Measurements from ENCODE around the gene FARP1. TPM values are rescaled to one million over a fixed set of nuclear protein-coding genes. Genes with fewer than 3 reads are reported as not detected.

FARP1 gene
- polyA plus RNA-seq, 2 donors, result 2.2 to 2.3 TPM

DNA sequence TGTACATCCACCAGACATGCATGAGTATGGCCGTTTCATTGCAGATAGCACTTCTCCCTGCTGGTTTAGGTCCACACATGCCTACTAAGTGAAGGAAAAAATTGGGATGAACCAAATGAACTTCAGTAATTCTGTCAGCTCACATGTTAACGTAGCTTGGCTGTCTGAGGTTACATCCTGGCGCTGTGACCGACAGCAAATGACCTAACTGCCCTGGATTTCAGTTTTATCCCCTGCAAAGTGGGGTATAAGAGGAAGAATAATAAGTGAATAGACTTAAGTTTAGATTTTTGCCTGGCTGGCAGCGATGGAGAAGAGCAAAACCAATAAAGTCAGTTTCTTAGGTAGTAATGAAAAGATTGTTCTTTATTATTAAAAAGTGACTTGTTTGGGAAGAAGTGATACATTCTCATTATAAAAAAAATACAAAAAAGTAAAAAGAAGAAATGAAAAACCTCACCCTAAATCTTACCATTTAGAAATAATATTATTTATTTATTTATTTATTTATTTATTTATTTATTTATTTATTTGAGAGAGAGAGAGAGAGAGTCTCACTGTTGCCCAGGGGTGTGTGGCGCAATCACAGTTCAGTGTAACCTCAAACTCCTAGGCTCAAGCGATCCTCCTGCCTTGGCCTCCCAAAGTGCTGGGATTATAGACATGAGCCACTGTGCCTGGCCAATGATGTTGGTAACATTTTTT, 38.4 kb downstream of the FARP1 start:
- no peaks in the 10 kb centered on the region for H3K36me3 ChIP-seq (ENCODE audit: control insufficient read depth in 2 of 2, insufficient read depth in 2 of 2, low read length in 1 of 2)
- no peak overlapping the region for H3K27ac ChIP-seq (ENCODE audit: low read depth in 2 of 2, low read length in 1 of 2)
- WGBS, 2 donors, result 92 to 93% methylated on average over 7 of the region's 7 CpGs
- no peaks in the 10 kb centered on the region for H3K27me3 ChIP-seq (ENCODE audit: control insufficient read depth in 1 of 2, insufficient read depth in 2 of 2, low read length in 2 of 2)
- H3K9me3 ChIP-seq (ENCODE audit: control insufficient read depth in 2 of 2, insufficient read depth in 1 of 2, low read depth in 1 of 2, low read length in 1 of 2), result no peaks in the 10 kb centered on the region
- no peaks in the 10 kb centered on the region for H3K4me1 ChIP-seq (ENCODE audit: control insufficient read depth in 2 of 2, insufficient read depth in 2 of 2, low read length in 1 of 2)
- no peak overlapping the region for H3K4me3 ChIP-seq (ENCODE audit: low read depth in 1 of 2, low read length in 2 of 2)

DNA sequence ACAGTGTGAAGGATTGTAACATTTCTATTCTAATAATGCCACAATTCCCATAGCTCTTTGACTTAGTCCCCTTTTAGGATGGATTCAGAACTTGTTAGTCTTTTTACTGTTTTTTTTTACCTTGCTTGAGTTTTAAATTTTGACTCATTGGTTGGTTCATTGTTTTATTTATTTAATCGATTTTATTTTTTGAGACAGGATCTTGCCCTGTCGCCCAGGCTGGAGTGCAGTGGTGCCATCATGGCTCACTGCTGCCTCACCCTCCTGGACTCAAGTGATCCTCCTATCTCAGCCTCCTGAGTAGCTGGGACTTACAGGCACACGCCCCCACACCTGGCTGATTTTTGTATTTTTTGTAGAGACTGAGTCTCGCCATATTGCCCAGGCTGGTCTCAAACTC, 39.3 kb downstream of the FARP1 start:
- Histone ChIP-seq H3K27me3 (ENCODE audit: control insufficient read depth in 1 of 2, insufficient read depth in 2 of 2, low read length in 2 of 2) (no peaks in the 10 kb centered on the region), H3K36me3 (ENCODE audit: control insufficient read depth in 2 of 2, insufficient read depth in 2 of 2, low read length in 1 of 2) (no peaks in the 10 kb centered on the region), H3K9me3 (ENCODE audit: control insufficient read depth in 2 of 2, insufficient read depth in 1 of 2, low read depth in 1 of 2, low read length in 1 of 2) (no peaks in the 10 kb centered on the region), H3K4me3 (ENCODE audit: low read depth in 1 of 2, low read length in 2 of 2) (no peak overlapping the region), H3K4me1 (ENCODE audit: control insufficient read depth in 2 of 2, insufficient read depth in 2 of 2, low read length in 1 of 2) (no peaks in the 10 kb centered on the region), H3K27ac (ENCODE audit: low read depth in 2 of 2, low read length in 1 of 2) (no peak overlapping the region)
- 92 to 96% methylated on average over 4 of the region's 4 CpGs for WGBS, 2 donors

DNA sequence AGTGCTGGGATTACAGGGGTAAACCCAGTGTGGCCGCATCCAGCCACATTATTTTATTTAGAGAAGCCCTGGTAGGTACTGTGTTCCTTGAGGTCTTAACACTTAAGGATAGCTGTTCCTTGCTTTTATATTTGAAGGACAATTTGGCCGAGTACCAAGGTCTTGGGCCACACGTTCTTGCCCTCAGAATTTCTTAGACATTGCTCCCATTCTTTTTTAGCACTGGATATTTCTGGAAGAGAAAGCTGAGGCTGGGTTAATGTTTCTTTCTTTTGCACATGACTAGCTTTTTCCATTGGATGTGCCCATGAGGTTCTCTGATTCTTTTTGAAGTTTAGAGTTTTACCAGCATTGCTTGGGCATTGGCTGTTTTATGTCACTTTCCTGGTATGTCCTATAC, 39.7 kb downstream of the FARP1 start:
- H3K36me3 ChIP-seq (ENCODE audit: control insufficient read depth in 2 of 2, insufficient read depth in 2 of 2, low read length in 1 of 2), result no peaks in the 10 kb centered on the region

DNA sequence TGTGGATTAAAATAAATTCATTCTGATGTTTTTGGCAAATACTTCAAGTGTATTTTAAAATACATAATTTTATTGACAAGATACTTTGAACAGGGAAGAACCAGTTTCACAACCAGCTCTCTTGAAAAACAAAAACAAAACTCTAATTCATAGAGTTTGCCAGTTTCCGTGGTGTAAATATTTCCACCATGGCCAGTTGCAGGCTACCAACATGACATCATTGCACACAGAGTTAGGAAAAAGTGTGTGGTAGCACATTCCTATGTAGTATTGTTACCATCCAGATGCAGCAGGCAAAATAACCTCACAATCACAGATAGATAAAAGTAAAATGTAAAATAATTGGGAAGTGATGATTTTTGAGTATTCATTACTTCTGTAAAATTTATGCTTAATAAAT, 41.9 kb downstream of the FARP1 start:
- H3K4me1 ChIP-seq (ENCODE audit: control insufficient read depth in 2 of 2, insufficient read depth in 2 of 2, low read length in 1 of 2), result no peaks in the 10 kb centered on the region
- H3K4me3 ChIP-seq (ENCODE audit: low read depth in 1 of 2, low read length in 2 of 2), result no peak overlapping the region
- no peaks in the 10 kb centered on the region for H3K36me3 ChIP-seq (ENCODE audit: control insufficient read depth in 2 of 2, insufficient read depth in 2 of 2, low read length in 1 of 2)
- H3K27ac ChIP-seq (ENCODE audit: low read depth in 2 of 2, low read length in 1 of 2), result no peak overlapping the region
- no peaks in the 10 kb centered on the region for H3K9me3 ChIP-seq (ENCODE audit: control insufficient read depth in 2 of 2, insufficient read depth in 1 of 2, low read depth in 1 of 2, low read length in 1 of 2)
- no peaks in the 10 kb centered on the region for H3K27me3 ChIP-seq (ENCODE audit: control insufficient read depth in 1 of 2, insufficient read depth in 2 of 2, low read length in 2 of 2)
- 75 to 85% methylated on average over 1 of the region's 1 CpG for WGBS, 2 donors

More for the DNA sequence above, 39.7 kb downstream of the FARP1 start:
- 76 to 80% methylated on average over 3 of the region's 3 CpGs for WGBS, 2 donors
- no peaks in the 10 kb centered on the region for H3K9me3 ChIP-seq (ENCODE audit: control insufficient read depth in 2 of 2, insufficient read depth in 1 of 2, low read depth in 1 of 2, low read length in 1 of 2)
- no peak overlapping the region for H3K4me3 ChIP-seq (ENCODE audit: low read depth in 1 of 2, low read length in 2 of 2)
- no peaks in the 10 kb centered on the region for H3K4me1 ChIP-seq (ENCODE audit: control insufficient read depth in 2 of 2, insufficient read depth in 2 of 2, low read length in 1 of 2)
- H3K27ac ChIP-seq (ENCODE audit: low read depth in 2 of 2, low read length in 1 of 2), result no peak overlapping the region
- no peaks in the 10 kb centered on the region for H3K27me3 ChIP-seq (ENCODE audit: control insufficient read depth in 1 of 2, insufficient read depth in 2 of 2, low read length in 2 of 2)

DNA sequence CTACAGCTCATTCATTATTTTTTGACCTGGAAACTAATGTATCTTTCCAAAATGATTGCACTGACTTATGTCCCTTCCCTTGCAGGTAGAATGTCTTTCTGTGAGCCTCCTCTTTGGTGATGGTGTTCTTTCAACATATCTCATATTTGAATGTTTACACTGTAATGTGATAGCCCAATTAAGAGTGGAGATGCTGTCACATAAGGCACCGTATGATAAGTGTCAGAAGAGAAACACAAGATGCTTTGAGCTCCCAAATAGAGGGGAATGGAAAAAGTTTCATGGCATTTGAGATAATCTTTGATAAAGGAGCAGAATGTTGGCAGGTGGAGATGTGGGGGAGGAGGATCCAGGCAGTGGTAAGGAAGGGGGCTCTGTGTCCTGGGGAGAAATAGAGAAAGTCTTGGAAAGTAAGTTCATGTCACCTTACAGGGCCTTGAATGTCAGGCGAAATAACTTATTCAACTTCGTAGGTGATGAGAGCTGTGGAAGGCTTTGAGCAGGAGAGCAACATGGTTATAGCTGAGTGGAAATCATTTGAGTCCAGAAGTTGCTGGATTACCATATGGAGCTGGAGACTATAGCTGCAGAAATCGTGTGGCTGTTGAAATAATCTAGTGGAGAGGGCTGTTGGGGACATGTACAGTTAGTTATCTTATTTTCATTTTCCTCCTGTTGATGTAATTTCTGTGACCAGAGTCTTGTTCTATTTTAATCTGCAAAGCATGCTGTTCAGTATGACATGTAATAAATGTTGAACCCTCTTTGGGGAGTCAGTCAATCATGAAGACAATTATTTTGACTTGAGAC, 44.5 kb downstream of the FARP1 start:
- no peaks in the 10 kb centered on the region for H3K27me3 ChIP-seq (ENCODE audit: control insufficient read depth in 1 of 2, insufficient read depth in 2 of 2, low read length in 2 of 2)
- H3K36me3 ChIP-seq (ENCODE audit: control insufficient read depth in 2 of 2, insufficient read depth in 2 of 2, low read length in 1 of 2), result no peaks in the 10 kb centered on the region
- 63 to 79% methylated on average over 4 of the region's 4 CpGs for WGBS, 2 donors
- H3K4me1 ChIP-seq (ENCODE audit: control insufficient read depth in 2 of 2, insufficient read depth in 2 of 2, low read length in 1 of 2), result no peaks in the 10 kb centered on the region
- no peaks in the 10 kb centered on the region for H3K9me3 ChIP-seq (ENCODE audit: control insufficient read depth in 2 of 2, insufficient read depth in 1 of 2, low read depth in 1 of 2, low read length in 1 of 2)
- no peak overlapping the region for H3K27ac ChIP-seq (ENCODE audit: low read depth in 2 of 2, low read length in 1 of 2)
- no peak overlapping the region for H3K4me3 ChIP-seq (ENCODE audit: low read depth in 1 of 2, low read length in 2 of 2)

DNA sequence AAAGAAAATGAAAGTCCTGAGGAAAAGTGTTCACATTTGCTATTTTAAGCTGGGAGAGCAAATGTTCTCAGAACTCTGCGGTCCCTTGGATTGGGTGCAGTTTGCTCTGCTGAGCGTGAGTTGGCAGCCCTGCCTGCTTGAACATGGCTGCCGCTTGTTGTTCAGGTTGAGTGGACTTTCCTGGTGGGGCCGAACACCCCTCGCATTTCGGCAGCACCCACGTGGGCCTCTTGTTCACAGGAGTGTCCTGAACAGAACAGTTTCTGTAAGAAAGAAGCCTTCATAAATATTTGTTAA, 45.0 kb downstream of the FARP1 start:
- no peak overlapping the region for H3K4me3 ChIP-seq (ENCODE audit: low read depth in 1 of 2, low read length in 2 of 2)
- H3K4me1 ChIP-seq (ENCODE audit: control insufficient read depth in 2 of 2, insufficient read depth in 2 of 2, low read length in 1 of 2), result no peaks in the 10 kb centered on the region
- no peak overlapping the region for H3K27ac ChIP-seq (ENCODE audit: low read depth in 2 of 2, low read length in 1 of 2)

DNA sequence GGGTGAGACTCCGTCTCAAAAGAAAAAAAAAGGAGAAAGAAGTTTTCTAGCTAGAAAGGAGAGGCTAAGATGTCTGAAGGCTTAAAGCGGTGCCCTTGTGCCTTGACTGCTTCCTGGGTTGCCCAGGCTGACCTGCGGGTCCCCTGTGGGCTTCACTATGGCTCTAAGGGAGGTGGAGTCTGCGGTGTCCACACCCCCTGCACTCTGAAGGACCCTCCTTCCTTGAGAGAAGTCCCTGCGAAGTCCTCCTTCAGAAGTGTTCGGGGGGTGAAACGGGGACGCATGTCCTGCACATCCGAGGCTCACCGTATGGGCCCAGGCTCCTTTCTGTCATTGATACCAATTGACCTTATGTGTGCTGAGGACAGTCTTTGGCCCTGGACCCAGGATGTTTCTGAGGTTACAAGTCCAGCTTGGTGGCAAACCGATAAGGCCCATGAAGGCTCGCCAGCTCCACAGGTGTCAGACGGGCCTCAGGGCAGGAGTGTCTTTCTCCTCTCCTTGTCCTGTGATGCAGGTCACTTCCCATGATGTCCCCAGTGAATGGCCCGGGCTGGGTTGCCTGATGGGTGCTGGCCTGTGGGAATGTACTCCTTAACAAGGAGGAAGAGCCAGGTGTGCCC, 45.8 kb downstream of the FARP1 start:
- H3K27ac ChIP-seq (ENCODE audit: low read depth in 2 of 2, low read length in 1 of 2), result no peak overlapping the region
- WGBS, 2 donors, result 93 to 95% methylated on average over 14 of the region's 14 CpGs

More for the DNA sequence above, 45.0 kb downstream of the FARP1 start:
- Histone ChIP-seq H3K27me3 (ENCODE audit: control insufficient read depth in 1 of 2, insufficient read depth in 2 of 2, low read length in 2 of 2) (no peaks in the 10 kb centered on the region), H3K9me3 (ENCODE audit: control insufficient read depth in 2 of 2, insufficient read depth in 1 of 2, low read depth in 1 of 2, low read length in 1 of 2) (no peaks in the 10 kb centered on the region), H3K36me3 (ENCODE audit: control insufficient read depth in 2 of 2, insufficient read depth in 2 of 2, low read length in 1 of 2) (no peaks in the 10 kb centered on the region)
- 83 to 88% methylated on average over 7 of the region's 7 CpGs for WGBS, 2 donors

DNA sequence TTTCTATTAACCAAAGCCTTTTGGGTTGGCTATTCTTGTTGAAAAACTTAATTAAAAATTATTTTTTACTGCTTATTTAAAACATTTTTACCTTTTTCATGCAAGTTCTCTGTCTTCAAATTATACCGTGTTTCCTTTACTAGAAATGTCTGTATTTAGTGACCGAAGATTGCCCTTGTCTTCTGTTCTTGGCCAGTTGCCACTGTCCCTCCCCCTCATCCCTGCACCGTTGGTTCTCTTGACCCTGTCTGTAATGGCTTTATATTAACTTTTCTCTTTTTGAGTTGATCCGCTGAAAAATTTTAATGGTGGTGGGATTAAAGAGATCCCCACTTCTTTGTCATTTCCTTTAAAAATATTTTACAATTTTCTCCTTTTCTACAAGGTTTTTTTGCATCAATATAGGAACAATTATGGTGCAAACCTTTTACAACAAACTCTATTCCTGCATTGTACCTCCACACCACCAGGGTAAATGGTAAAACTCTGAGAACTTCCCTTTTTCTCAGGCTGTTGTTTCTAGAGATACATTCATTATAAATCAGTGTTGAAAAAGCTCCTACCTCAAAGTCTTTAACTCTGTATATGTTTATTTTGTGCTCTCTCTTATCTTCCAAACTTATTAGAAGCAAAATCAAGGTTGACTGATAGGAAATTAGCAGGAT, 47.1 kb downstream of the FARP1 start:
- Histone ChIP-seq H3K4me1 (ENCODE audit: control insufficient read depth in 2 of 2, insufficient read depth in 2 of 2, low read length in 1 of 2) (no peaks in the 10 kb centered on the region), H3K9me3 (ENCODE audit: control insufficient read depth in 2 of 2, insufficient read depth in 1 of 2, low read depth in 1 of 2, low read length in 1 of 2) (no peaks in the 10 kb centered on the region), H3K4me3 (ENCODE audit: low read depth in 1 of 2, low read length in 2 of 2) (no peak overlapping the region), H3K27me3 (ENCODE audit: control insufficient read depth in 1 of 2, insufficient read depth in 2 of 2, low read length in 2 of 2) (no peaks in the 10 kb centered on the region), H3K36me3 (ENCODE audit: control insufficient read depth in 2 of 2, insufficient read depth in 2 of 2, low read length in 1 of 2) (no peaks in the 10 kb centered on the region), H3K27ac (ENCODE audit: low read depth in 2 of 2, low read length in 1 of 2) (no peak overlapping the region)
- WGBS, 2 donors, result 45 to 47% methylated on average over 4 of the region's 4 CpGs

More for the DNA sequence above, 45.8 kb downstream of the FARP1 start:
- no peaks in the 10 kb centered on the region for H3K27me3 ChIP-seq (ENCODE audit: control insufficient read depth in 1 of 2, insufficient read depth in 2 of 2, low read length in 2 of 2)
- no peak overlapping the region for H3K4me3 ChIP-seq (ENCODE audit: low read depth in 1 of 2, low read length in 2 of 2)
- H3K36me3 ChIP-seq (ENCODE audit: control insufficient read depth in 2 of 2, insufficient read depth in 2 of 2, low read length in 1 of 2), result no peaks in the 10 kb centered on the region
- no peaks in the 10 kb centered on the region for H3K9me3 ChIP-seq (ENCODE audit: control insufficient read depth in 2 of 2, insufficient read depth in 1 of 2, low read depth in 1 of 2, low read length in 1 of 2)
- no peaks in the 10 kb centered on the region for H3K4me1 ChIP-seq (ENCODE audit: control insufficient read depth in 2 of 2, insufficient read depth in 2 of 2, low read length in 1 of 2)

DNA sequence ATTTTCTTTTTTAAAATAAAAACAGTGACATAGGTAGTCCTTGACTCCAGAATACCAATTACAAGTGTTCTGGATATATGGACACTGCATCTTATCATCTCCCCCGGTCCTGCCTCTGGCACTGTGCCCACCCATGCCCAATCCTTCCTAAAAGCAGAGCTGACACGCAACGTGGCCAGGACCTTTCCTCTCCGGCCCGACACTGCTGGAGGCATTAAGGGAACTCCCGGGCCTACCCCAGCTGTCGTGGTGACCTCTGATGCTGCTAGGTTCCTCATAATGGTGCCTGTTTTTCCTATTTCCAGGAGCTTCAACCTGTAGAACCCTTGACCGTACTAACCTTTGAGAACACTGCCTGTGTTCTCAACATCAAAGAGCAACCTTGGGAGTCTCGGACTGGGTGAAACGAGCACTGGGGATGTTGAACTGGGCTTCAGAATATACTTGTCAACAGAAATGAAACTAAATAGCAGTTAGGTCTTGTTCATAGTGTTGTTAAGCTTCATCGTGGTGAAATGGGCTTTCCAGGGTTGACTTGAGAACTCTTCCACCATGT, 48.1 kb downstream of the FARP1 start:
- H3K27me3 ChIP-seq (ENCODE audit: control insufficient read depth in 1 of 2, insufficient read depth in 2 of 2, low read length in 2 of 2), result no peaks in the 10 kb centered on the region
- WGBS, 2 donors, result 76 to 84% methylated on average over 11 of the region's 11 CpGs
- no peaks in the 10 kb centered on the region for H3K9me3 ChIP-seq (ENCODE audit: control insufficient read depth in 2 of 2, insufficient read depth in 1 of 2, low read depth in 1 of 2, low read length in 1 of 2)
- H3K4me1 ChIP-seq (ENCODE audit: control insufficient read depth in 2 of 2, insufficient read depth in 2 of 2, low read length in 1 of 2), result no peaks in the 10 kb centered on the region
- H3K36me3 ChIP-seq (ENCODE audit: control insufficient read depth in 2 of 2, insufficient read depth in 2 of 2, low read length in 1 of 2), result no peaks in the 10 kb centered on the region
- H3K27ac ChIP-seq (ENCODE audit: low read depth in 2 of 2, low read length in 1 of 2), result no peak overlapping the region
- H3K4me3 ChIP-seq (ENCODE audit: low read depth in 1 of 2, low read length in 2 of 2), result no peak overlapping the region
